ENCODE results near the gene SMAD2. TPM values are rescaled to one million over a fixed set of nuclear protein-coding genes. Genes with fewer than 3 reads are reported as not detected.
A peak's percentile ranks its signal among the peaks of the same experiment; 100 is the strongest.
"Not testable (repeated sequence)": the region's sequence is repeated elsewhere in the genome, so short reads cannot be mapped to it uniquely, and the experiment has no call there.

The SMAD2 gene
- total RNA-seq, 4 donors from 2014 or later, result 54.5 to 105 (median 83.6) TPM

GRCh38 chr18:47964053-47964452 is 33.6 kb upstream of the SMAD2 start:
- intact Hi-C loops (cut with DNase I; ENCODE audit: low total_unique reads), result no loop called here
- no peak for DNase-seq (ENCODE audit: low spot score in 2 of 2)
- H3K4me3 ChIP-seq (ENCODE audit: low read depth, poor library complexity, severe bottlenecking), result no peak overlapping the region
- TF ChIP-seq POLR2A (IDR thresholded peaks at IDR 0.05) (no peak), CTCF (IDR thresholded peaks at IDR 0.05) (no peak)
- WGBS, 2 donors, result 79 to 87% methylated on average over 4 of the region's 4 CpGs

GRCh38 chr18:47961003-47961402 is 30.5 kb upstream of the SMAD2 start:
- H3K4me3 ChIP-seq (ENCODE audit: low read depth, poor library complexity, severe bottlenecking); DNase-seq (ENCODE audit: low spot score in 2 of 2); intact Hi-C loops (cut with DNase I; ENCODE audit: low total_unique reads): not testable (repeated sequence)
- 79 to 93% methylated on average over 7 of the region's 7 CpGs for WGBS, 2 donors

- no peak for TF ChIP-seq POLR2A (IDR thresholded peaks at IDR 0.05)
- WGBS, 2 donors, result 3 to 4% methylated on average over 6 of the region's 6 CpGs
- H3K4me3 ChIP-seq (ENCODE audit: low read depth, poor library complexity, severe bottlenecking), result no peak overlapping the region
- intact Hi-C loops (cut with DNase I; ENCODE audit: low total_unique reads), result no loop called here
- DNase-seq (ENCODE audit: low spot score in 2 of 2), result peak in 1 of 2 donors; percentile 70
These were observed 23.0 kb upstream of the SMAD2 start for GRCh38 chr18:47953471-47953931.

- WGBS, 2 donors, result 80 to 83% methylated on average over 2 of the region's 2 CpGs
- no peak overlapping the region for H3K4me3 ChIP-seq (ENCODE audit: low read depth, poor library complexity, severe bottlenecking)
- TF ChIP-seq POLR2A (IDR thresholded peaks at IDR 0.05) (no peak), CTCF (IDR thresholded peaks at IDR 0.05) (no peak)
- intact Hi-C loops (cut with DNase I; ENCODE audit: low total_unique reads), result no loop called here
- DNase-seq (ENCODE audit: low spot score in 2 of 2), result no peak
These were observed 20.1 kb upstream of the SMAD2 start for GRCh38 chr18:47950511-47950910.

- DNase-seq (ENCODE audit: low spot score in 2 of 2), result no peak
- H3K4me3 ChIP-seq (ENCODE audit: low read depth, poor library complexity, severe bottlenecking), result no peak overlapping the region
- TF ChIP-seq CTCF (IDR thresholded peaks at IDR 0.05), result no peak
- TF ChIP-seq POLR2A (IDR thresholded peaks at IDR 0.05), result no peak
- intact Hi-C loops (cut with DNase I; ENCODE audit: low total_unique reads), result no loop called here
- 47 to 56% methylated on average over 2 of the region's 2 CpGs for WGBS, 2 donors
These were observed 18.7 kb upstream of the SMAD2 start for GRCh38 chr18:47949202-47949601.

- DNase-seq (ENCODE audit: low spot score in 2 of 2), result no peak
- intact Hi-C loops (cut with DNase I; ENCODE audit: low total_unique reads), result no loop called here
- WGBS, 2 donors, result 93 to 97% methylated on average over 4 of the region's 4 CpGs
- H3K4me3 ChIP-seq (ENCODE audit: low read depth, poor library complexity, severe bottlenecking), result no peak overlapping the region
- TF ChIP-seq POLR2A (IDR thresholded peaks at IDR 0.05) (no peak), CTCF (IDR thresholded peaks at IDR 0.05) (no peak)
These were observed 16.4 kb upstream of the SMAD2 start for GRCh38 chr18:47946889-47947288.

Data from lower leg skin (tissue), 4 donors.